ENCODE measurements around the gene HIC1.

GRCh38 chr17:2034157-2034556, 20.7 kb upstream of the HIC1 start:
- no peak for TF ChIP-seq POLR2A (IDR thresholded peaks at IDR 0.05)
- TF ChIP-seq CTCF (IDR thresholded peaks at IDR 0.05): no peak

All from Peyer's patch (tissue), 4 donors.